Measurements from ENCODE around the gene ASMTL. TPM values are rescaled to one million over a fixed set of nuclear protein-coding genes. Genes with fewer than 3 reads are reported as not detected.
"Not testable (repeated sequence)": the region's sequence is repeated elsewhere in the genome, so short reads cannot be mapped to it uniquely, and the experiment has no call there.

The ASMTL gene
- total RNA-seq, 2 experiments from 2014 or later: 34.6 to 39.3 TPM

DNA sequence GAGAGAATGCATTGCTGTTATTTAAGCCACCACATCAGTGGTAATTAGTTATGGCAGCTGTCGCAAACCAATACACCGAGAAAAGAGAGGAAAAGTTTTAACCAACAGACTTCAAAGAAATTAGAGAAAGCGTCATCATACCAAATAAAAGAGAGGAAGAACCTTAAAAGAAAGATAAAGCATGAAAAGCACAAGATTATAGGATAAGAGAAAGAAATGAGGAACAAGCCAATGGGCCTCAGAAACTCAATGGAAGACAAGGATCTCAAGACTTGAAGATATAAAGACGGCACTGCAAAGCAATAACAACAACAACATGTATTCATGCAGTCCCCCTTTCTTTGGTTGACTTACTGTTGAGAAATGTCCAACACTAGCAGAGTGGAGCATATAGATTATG lies 22.8 kb upstream of the ASMTL start:
- Histone ChIP-seq H3K9me3 (ENCODE audit: control insufficient read depth in 1 of 2, insufficient read depth in 1 of 2, low read length in 2 of 2) (no peaks in the 10 kb centered on the region), H3K4me1 (ENCODE audit: insufficient read depth, low read length) (peaks cover 65% of the 10 kb centered on the region), H3K36me3 (ENCODE audit: insufficient read depth, low read length) (peaks cover 41% of the 10 kb centered on the region), H3K4me3 (ENCODE audit: low read length) (no peak overlapping the region), H3K27me3 (ENCODE audit: control insufficient read depth in 1 of 2, insufficient read depth in 2 of 2, low read length in 2 of 2) (no peaks in the 10 kb centered on the region), H3K27ac (ENCODE audit: low read depth in 1 of 2, low read length in 2 of 2) (no peak overlapping the region)
- H3K27ac Mint-ChIP-seq: peak overlapping the region; percentile 43
- TF ChIP-seq, protein P1, sequence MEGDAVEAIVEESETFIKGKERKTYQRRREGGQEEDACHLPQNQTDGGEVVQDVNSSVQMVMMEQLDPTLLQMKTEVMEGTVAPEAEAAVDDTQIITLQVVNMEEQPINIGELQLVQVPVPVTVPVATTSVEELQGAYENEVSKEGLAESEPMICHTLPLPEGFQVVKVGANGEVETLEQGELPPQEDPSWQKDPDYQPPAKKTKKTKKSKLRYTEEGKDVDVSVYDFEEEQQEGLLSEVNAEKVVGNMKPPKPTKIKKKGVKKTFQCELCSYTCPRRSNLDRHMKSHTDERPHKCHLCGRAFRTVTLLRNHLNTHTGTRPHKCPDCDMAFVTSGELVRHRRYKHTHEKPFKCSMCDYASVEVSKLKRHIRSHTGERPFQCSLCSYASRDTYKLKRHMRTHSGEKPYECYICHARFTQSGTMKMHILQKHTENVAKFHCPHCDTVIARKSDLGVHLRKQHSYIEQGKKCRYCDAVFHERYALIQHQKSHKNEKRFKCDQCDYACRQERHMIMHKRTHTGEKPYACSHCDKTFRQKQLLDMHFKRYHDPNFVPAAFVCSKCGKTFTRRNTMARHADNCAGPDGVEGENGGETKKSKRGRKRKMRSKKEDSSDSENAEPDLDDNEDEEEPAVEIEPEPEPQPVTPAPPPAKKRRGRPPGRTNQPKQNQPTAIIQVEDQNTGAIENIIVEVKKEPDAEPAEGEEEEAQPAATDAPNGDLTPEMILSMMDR (IDR thresholded peaks at IDR 0.05): no peak
- ATAC-seq (ENCODE audit: poor library complexity): no peak
- H3K27me3 Mint-ChIP-seq: no peaks in the 10 kb centered on the region
- H3K4me1 Mint-ChIP-seq (ENCODE audit: low read depth): peaks cover 73% of the 10 kb centered on the region
- DNase-seq: no peak
- ChIA-PET CTCF (no interaction called here), POLR2A (no interaction called here)
- peaks cover 9% of the 10 kb centered on the region for H3K9me3 Mint-ChIP-seq
- H3K4me3 Mint-ChIP-seq: no peak overlapping the region
- peaks cover 86% of the 10 kb centered on the region for H3K36me3 Mint-ChIP-seq (ENCODE audit: low read depth)
- intact Hi-C loops (cut with DNase I, micrococcal nuclease): no loop called here

DNA sequence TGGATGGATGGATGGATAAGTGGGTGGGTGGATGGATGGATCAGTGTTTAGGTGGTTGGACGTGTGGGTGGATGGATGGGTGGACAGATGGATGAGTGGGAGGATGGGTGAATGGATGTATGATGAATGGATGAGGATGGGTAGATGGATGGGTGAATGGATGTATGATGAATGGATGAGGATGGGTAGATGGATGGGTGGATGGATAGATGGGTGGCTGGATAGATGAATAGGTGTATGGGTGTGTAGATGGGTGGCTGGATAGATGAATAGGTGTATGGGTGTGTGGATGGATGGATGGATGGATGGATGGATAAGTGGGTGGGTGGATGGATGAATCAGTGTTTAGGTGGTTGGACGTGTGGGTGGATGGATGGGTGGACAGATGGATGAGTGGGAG lies 21.9 kb upstream of the ASMTL start:
- Mint-ChIP-seq H3K4me1 (ENCODE audit: low read depth) (peaks cover 72% of the 10 kb centered on the region), H3K27ac (peak overlapping the region; percentile 25), H3K36me3 (ENCODE audit: low read depth) (peaks cover 81% of the 10 kb centered on the region)
- POLR2A ChIA-PET; H3K27me3 ChIP-seq (ENCODE audit: control insufficient read depth in 1 of 2, insufficient read depth in 2 of 2, low read length in 2 of 2); H3K27me3 Mint-ChIP-seq; H3K27ac ChIP-seq (ENCODE audit: low read depth in 1 of 2, low read length in 2 of 2); CTCF ChIA-PET; ATAC-seq (ENCODE audit: poor library complexity); H3K9me3 ChIP-seq (ENCODE audit: control insufficient read depth in 1 of 2, insufficient read depth in 1 of 2, low read length in 2 of 2); H3K9me3 Mint-ChIP-seq; H3K4me3 ChIP-seq (ENCODE audit: low read length); H3K4me3 Mint-ChIP-seq; intact Hi-C loops (cut with DNase I, micrococcal nuclease): not testable (repeated sequence)
- Histone ChIP-seq H3K4me1 (ENCODE audit: insufficient read depth, low read length) (peaks cover 68% of the 10 kb centered on the region), H3K36me3 (ENCODE audit: insufficient read depth, low read length) (peaks cover 38% of the 10 kb centered on the region)
- peak in 1 of 14 experiments; percentile 1 for DNase-seq

GRCh38 chrX:1472975-1473374 lies 20.3 kb upstream of the ASMTL start:
- ATAC-seq (ENCODE audit: poor library complexity) (no peak), DNase-seq (peak in 1 of 14 experiments; percentile 11)
- Histone ChIP-seq H3K9me3 (ENCODE audit: control insufficient read depth in 1 of 2, insufficient read depth in 1 of 2, low read length in 2 of 2) (no peaks in the 10 kb centered on the region), H3K4me1 (ENCODE audit: insufficient read depth, low read length) (peaks cover 74% of the 10 kb centered on the region), H3K27me3 (ENCODE audit: control insufficient read depth in 1 of 2, insufficient read depth in 2 of 2, low read length in 2 of 2) (no peaks in the 10 kb centered on the region), H3K4me3 (ENCODE audit: low read length) (no peak overlapping the region), H3K36me3 (ENCODE audit: insufficient read depth, low read length) (peaks cover 25% of the 10 kb centered on the region), H3K27ac (ENCODE audit: low read depth in 1 of 2, low read length in 2 of 2) (no peak overlapping the region)
- no peak overlapping the region for H3K4me3 Mint-ChIP-seq
- ChIA-PET CTCF (no interaction called here), POLR2A (no interaction called here)
- intact Hi-C loops (cut with DNase I, micrococcal nuclease): loop anchor here (1.0 kb wide), 2 partner anchors 9 to 12 kb away; no protein-coding TSS in a partner anchor
- TF ChIP-seq, protein P1 (IDR thresholded peaks at IDR 0.05): no peak
- peaks cover 71% of the 10 kb centered on the region for H3K4me1 Mint-ChIP-seq (ENCODE audit: low read depth)
- no peaks in the 10 kb centered on the region for H3K27me3 Mint-ChIP-seq
- peaks cover 79% of the 10 kb centered on the region for H3K36me3 Mint-ChIP-seq (ENCODE audit: low read depth)
- peaks cover 4% of the 10 kb centered on the region for H3K9me3 Mint-ChIP-seq
- H3K27ac Mint-ChIP-seq: peak overlapping the region; percentile 91

DNA sequence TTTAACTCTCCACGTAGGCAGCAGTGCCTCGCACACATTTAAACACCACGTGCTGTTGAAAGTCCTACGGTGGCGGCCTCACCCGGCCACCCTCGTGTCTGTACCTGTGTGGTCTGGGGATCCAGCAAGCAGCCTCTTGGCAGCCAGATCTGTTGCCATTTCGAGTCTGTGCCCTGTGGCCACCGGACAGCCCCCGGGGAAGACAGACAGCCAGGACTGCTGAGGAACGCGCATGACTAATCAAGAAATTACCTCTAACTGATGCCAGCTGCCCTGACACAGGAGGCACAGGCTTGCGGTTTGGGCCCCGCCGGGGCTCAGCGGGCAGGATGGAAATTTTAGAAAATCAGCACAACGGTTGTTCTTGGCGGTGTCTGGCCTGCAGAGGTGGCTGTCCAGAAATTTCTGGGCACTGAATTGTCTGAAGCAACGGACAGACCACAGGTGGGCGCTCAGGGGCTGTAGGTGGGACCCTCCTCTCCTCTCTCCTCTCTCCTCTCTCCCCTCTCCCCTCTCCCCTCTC lies 15.6 kb upstream of the ASMTL start:
- no peaks in the 10 kb centered on the region for H3K27me3 ChIP-seq (ENCODE audit: control insufficient read depth in 1 of 2, insufficient read depth in 2 of 2, low read length in 2 of 2)
- H3K9me3 Mint-ChIP-seq: peaks cover 4% of the 10 kb centered on the region
- H3K27ac Mint-ChIP-seq: peak overlapping the region; percentile 94
- intact Hi-C loops (cut with DNase I, micrococcal nuclease): loop anchor here in 1 of 2 experiments (10.0 kb wide), 1 partner anchor 1226 kb away; the partner anchor contains the start of gene CD99
- DNase-seq (peak; percentile 53 to 92 (median 71)), ATAC-seq (ENCODE audit: poor library complexity) (peak; percentile 43)
- ChIA-PET POLR2A (no interaction called here), CTCF (no interaction called here)
- H3K27me3 Mint-ChIP-seq: no peaks in the 10 kb centered on the region
- H3K4me1 ChIP-seq (ENCODE audit: insufficient read depth, low read length): peaks cover 97% of the 10 kb centered on the region
- H3K4me3 Mint-ChIP-seq: peak overlapping the region; percentile 57
- TF ChIP-seq, protein P1 (IDR thresholded peaks at IDR 0.05): no peak
- H3K4me3 ChIP-seq (ENCODE audit: low read length): no peak overlapping the region
- H3K36me3 ChIP-seq (ENCODE audit: insufficient read depth, low read length): peaks cover 36% of the 10 kb centered on the region
- H3K9me3 ChIP-seq (ENCODE audit: control insufficient read depth in 1 of 2, insufficient read depth in 1 of 2, low read length in 2 of 2): no peaks in the 10 kb centered on the region
- H3K36me3 Mint-ChIP-seq (ENCODE audit: low read depth): peaks cover 65% of the 10 kb centered on the region
- peaks cover 75% of the 10 kb centered on the region for H3K4me1 Mint-ChIP-seq (ENCODE audit: low read depth)
- H3K27ac ChIP-seq (ENCODE audit: low read depth in 1 of 2, low read length in 2 of 2): peak overlapping the region; percentile 77 to 79

All from CD4-positive, alpha-beta T cell (primary cell).